Measurements from ENCODE around the gene WDR59.

GRCh38 chr16:74865922-74866598, 118.9 kb downstream of the WDR59 start:
- TF ChIP-seq CTCF (IDR thresholded peaks at IDR 0.05) (no peak), EP300 (IDR thresholded peaks at IDR 0.05) (no peak)
